Ecto neural progenitor cell (in vitro differentiated cells): ENCODE measurements around the gene SSX3.
"Not testable (repeated sequence)": the region's sequence is repeated elsewhere in the genome, so short reads cannot be mapped to it uniquely, and the experiment has no call there.

Source experiments
- DNase-seq: peaks from one replicate; pipeline ENCODE4 v3.0.0-alpha.2; 2018; ENCODE audit warnings: low spot score

Gene SSX3

GRCh38 chrX:48356315-48357094, at the start of gene SSX3:
TSS of gene SSX3 (minus strand) at chrX:48356703. CDS start at chrX:48355249, 1,454 bp downstream.
- DNase-seq, result not testable (repeated sequence)

GRCh38 chrX:48397825-48398224, 41.3 kb upstream of the SSX3 start:
- not testable (repeated sequence) for DNase-seq

GRCh38 chrX:48396931-48397330, 40.4 kb upstream of the SSX3 start:
- not testable (repeated sequence) for DNase-seq

GRCh38 chrX:48383239-48383638, 26.7 kb upstream of the SSX3 start, which contains the start of gene SSX4:
TSS of gene SSX4 (plus strand) at chrX:48383539. CDS start at chrX:48384054, 515 bp downstream.
- DNase-seq, result not testable (repeated sequence)

GRCh38 chrX:48370408-48370807, 13.9 kb upstream of the SSX3 start:
- not testable (repeated sequence) for DNase-seq

GRCh38 chrX:48367717-48368408, 11.4 kb upstream of the SSX3 start:
- DNase-seq, result not testable (repeated sequence)

- not testable (repeated sequence) for DNase-seq
Observed at GRCh38 chrX:48359281-48359680, 2.8 kb upstream of the SSX3 start.

- no peak for DNase-seq
Observed at GRCh38 chrX:48357681-48358080, 1.2 kb upstream of the SSX3 start.

GRCh38 chrX:48346059-48346458, 10.4 kb downstream of the SSX3 start:
- DNase-seq, result not testable (repeated sequence)

GRCh38 chrX:48313996-48314395, 42.5 kb downstream of the SSX3 start:
- not testable (repeated sequence) for DNase-seq

GRCh38 chrX:48306175-48306574, 50.3 kb downstream of the SSX3 start:
- DNase-seq, result no peak
